SKM-1 treated with dmso at 0.1 percent for 144 hours (cell line): ENCODE measurements around the gene MUC21.

Experiments used
- DNase-seq: peaks from one replicate; lab custom pipeline; 2025; ENCODE audit not compliant: unreplicated experiment; lab: John Stamatoyannopoulos, UW

Gene MUC21

DNA sequence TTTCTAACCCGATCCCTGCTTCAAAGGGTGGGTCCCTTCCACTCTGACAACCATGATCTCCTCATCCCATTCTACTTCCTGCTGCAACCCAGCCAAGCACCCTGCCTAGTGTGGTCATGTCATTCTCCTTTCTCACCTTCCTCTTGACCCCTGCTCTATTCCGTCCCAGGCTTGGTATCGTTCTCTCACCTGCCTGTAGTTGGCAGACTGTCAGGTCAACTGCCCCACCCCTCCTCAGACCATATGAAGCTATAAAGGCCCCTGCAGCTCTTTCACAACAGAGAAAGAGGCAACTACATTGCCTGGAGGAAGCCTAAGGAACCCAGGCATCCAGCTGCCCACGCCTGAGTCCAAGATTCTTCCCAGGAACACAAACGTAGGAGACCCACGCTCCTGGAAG, at the start of gene MUC21:
MUC21 (plus strand) TSS at position 280 of the 400 bp plus-strand sequence. CDS start 241 bp downstream, outside the sequence.
- DNase-seq = no peak

DNA sequence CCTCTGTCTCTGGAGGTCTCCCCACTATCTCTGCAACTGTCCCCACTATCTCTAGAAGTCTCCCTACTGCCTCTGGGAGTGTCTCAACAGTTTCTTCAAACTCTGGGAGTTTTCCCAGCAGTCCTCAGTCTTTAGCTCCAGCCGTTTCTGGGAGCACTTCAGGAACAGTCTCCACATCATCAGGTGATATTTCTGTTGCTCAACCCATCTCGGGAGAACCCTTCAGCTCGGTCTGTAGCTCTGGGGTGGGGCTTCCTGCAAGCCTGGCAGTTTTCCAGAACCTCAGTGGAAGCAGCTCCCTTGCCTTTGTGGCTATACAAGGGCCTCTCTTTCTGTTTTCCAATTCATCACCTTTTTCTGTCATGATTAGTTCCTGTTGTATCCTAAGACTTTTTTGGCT, 48.5 kb upstream of the MUC21 start:
- DNase-seq = no peak

DNA sequence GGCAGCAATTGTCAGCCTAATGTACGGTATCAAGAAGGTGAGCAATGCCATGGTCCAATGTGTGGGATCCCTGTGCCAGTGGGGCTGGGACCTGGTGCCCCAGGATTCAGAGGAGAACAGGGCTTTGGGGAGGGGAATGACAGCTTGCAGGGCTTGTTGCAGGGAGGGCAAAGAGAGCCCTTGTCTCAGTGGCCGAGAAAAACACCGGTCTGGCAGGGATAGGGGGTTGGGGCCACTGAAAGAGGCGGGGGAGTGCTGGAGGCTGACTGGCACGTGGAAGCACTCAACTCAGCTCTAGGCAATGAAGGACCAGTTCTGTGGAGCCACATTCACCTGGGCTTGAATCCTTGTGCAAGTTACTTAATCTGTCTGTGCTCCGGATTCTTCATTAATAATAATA, 46.3 kb upstream of the MUC21 start:
- no peak for DNase-seq

DNA sequence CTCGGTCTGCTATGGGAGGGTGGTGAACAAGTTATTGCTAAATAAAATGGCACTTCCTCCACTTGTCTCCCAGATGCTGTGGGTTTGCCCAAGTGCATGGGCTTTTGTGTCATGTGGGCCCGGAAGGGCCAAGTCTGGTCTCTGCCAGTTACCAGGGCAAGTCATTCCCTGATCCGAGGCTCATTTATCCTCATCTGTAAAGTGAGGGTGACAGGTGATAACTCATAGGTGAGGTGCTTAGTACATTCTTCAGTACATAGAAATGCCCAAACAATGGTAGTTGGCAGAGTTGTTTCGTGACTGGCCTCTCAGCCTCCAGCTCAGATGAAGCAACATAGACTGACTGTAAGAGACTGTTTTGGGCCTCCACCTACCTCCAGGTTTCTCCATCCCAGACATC, 44.8 kb upstream of the MUC21 start:
- DNase-seq = no peak

DNA sequence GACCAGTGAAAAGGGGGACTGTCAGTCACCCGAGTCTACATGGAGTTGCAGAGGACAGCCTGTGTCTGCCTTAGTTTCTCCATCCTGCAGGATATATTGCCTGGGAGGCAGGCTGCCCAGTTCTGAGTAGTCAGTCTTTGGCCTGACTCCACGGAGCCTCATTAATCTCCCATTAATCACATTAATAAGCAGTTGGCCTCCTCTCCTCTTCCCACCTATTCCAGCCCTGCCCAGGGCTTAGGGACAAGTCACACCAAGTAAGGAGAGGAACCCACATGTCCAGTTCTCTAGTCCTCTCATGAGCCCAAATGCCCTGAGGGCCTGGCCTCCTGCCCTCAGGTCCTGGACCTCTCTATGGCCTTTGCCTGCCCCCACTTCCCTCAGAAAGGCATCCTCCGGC, 44.0 kb upstream of the MUC21 start:
- DNase-seq = no peak

DNA sequence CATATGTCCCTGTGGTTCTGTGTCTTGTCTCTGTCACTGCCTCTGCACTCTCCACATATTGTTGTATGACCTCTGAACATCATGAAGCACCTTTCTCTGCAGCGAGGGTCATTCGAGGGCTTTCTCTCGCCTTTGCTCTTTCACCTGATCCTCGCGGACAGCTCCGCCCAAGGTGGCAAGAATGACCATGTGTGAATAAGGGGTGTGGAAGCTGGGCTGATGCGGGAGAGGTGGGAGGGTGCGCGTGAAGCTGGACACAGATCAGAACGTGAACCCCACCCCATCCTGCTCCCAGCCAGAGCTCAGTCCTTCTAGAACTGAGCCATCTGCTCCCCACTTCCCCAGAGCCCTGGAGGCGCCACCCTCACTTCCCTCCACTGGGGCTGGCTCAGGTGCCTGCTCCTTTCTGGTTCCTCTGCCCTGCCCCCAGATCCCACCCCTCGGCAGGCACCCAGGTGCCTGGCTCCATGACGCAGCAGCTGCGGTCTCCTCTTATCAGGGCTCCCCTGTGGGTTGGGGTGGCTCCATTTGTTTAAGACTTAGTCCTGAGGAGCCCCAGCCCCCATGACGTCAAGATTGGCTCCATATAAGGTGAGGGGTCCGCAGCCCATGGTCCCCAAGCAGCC, 43.0 kb upstream of the MUC21 start, which contains the start of gene MUCL3:
MUCL3 (plus strand) TSS at position 613 of the 626 bp plus-strand sequence. CDS start 27 bp downstream, outside the sequence.
- no peak for DNase-seq

DNA sequence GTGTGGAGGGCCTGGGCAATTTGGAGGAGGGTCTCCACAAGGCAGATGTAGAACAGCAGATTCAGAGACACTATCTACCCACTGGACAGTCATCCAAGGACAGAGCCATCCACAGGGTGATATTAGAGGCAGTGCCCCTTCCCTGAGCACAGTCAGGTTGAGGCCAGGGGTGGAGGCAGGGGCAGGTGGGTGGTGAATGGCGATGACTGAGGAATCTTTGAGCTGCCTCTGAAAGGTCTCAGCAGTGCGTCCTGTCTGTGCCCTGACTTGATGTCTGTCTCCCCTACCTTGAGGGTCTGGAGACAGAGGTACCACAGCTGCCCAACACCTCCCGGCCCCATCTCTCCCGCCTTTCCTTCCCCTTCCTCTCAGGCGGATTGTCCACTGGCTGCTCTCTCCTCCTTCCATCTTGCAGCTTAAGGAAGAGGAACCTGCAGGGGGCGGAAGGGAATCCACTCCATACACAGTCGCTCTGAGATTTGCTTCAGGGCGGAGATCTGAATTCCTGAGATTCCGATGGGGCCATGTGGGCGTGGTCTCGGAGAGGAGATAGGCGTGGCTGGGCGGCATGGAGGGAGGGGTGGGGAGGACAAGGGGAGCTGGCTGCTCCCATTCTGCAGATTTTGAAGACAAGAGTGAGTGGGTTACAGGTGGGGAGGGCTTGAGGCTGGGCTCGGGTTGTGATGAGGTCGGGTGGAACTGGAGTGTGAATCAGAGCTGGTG, 41.0 kb upstream of the MUC21 start:
- DNase-seq = no peak

DNA sequence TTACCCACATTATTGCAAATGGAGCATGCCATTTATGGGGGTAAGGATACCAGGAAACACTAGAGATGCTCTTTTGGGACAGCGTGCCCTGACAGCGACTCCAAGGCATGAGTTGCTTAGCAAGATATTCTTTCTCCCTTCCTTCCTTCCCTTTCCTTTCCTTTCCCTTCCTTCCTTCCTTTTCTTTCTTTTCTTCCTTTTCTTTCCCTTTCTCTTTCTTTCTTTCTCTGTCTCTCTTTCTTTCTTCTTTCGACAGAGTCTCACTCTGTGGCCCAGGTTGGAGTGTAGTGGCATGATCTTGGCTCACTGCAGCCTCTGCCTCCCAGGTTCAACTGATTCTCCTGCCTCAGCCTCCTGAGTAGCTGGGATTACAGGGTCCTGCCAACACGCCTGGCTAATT, 39.5 kb upstream of the MUC21 start:
- no peak for DNase-seq

DNA sequence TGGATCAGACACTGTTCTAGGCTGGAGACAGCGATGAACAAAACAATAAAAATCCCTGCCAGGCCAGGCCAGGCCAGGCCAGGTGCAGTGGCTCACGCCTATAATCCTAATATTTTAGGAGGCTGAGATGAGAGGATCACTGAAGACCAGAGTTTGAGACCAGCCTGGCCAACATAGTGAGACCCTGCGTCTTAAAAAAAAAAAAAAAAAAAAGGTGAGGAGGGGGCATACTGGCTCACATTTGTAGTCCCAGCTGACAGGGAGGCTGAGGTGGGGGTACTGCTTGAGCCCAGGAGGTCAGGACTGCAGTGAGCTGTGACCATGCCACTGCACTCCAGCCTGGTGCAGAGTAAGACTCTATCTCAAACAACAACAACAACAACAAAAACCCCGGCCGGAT, 38.2 kb upstream of the MUC21 start:
- DNase-seq = no peak

DNA sequence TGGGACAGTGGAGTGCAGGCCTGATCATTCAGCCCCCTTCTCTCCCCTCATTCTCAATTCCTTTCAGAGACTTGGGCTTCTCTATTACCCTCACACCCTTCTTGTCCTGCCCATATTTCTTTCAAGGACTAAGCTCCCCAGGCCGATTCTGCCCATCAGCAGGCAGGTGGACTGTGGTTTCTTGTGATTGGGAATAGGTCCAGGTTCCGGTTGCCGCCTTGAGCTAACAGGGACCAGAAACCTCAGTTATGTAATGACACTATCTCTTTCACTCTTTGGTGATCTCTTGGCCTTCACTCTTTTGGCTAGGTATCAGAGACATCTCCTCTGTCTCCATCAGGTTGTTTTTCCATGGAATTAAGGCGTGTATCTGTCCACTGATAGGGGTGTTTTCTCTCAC, 36.3 kb upstream of the MUC21 start:
- no peak for DNase-seq

DNA sequence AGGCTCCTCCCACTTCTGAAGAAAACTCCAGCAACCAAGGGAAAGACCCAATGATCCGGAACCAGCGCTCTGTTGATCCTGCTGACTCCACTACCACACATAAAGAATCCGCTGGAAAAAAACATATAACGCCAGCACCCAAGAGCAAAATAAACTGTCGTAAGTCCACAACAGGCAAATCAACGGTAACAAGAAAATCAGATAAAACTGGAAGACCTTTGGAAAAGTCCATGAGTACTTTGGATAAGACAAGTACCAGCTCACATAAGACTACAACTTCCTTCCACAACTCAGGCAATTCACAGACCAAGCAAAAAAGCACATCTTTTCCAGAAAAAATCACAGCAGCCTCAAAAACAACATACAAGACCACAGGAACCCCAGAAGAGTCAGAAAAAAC, 34.7 kb upstream of the MUC21 start:
- DNase-seq = no peak

DNA sequence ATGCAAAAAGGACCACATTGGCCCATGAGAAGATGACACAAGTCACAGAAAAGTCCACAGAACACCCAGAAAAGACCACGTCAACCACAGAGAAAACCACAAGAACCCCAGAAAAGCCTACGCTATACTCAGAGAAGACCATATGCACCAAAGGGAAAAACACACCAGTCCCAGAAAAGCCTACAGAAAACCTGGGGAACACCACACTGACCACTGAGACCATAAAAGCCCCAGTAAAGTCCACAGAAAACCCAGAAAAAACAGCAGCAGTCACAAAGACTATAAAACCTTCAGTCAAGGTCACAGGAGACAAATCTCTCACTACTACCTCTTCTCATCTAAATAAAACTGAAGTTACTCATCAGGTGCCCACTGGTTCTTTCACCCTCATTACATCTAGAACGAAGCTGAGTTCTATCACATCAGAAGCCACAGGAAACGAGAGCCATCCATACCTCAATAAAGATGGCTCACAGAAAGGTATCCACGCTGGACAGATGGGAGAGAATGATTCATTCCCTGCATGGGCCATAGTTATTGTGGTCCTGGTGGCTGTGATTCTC, 31.5 kb upstream of the MUC21 start:
- no peak for DNase-seq

DNA sequence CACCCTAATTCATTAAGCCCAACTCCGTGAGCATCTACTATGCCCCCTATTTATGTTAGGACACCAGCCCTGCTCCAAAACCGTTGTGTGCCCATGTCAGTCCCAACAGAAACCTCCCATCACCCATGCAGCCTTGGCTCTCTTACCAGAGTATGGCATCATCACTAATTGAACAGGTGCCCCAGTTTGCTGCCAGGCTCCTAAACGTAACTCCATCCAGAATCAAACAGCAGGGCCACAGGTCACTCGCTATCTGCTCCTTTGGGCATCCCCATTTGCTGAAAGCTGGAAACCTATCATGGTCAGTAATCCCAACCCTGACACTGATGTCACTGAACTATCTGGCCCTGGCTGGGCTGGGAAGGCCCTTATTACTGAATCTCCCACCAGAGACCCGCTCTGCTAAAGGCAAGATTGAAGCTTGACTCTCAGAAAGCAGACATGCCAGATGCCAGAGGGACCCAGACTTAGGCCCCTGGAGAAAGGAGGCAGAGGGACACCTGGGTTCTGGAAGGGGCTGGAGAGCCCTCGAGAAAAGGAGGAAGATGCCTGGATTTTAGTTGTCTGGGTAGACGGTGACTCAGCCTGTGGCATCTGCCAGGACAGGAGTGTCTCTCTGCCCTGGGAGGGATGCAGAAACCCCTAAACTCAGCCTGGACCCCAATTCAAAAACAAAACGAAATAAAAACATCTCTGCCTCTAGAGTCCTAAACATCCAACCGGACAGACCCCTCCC, 28.7 kb upstream of the MUC21 start:
- no peak for DNase-seq

DNA sequence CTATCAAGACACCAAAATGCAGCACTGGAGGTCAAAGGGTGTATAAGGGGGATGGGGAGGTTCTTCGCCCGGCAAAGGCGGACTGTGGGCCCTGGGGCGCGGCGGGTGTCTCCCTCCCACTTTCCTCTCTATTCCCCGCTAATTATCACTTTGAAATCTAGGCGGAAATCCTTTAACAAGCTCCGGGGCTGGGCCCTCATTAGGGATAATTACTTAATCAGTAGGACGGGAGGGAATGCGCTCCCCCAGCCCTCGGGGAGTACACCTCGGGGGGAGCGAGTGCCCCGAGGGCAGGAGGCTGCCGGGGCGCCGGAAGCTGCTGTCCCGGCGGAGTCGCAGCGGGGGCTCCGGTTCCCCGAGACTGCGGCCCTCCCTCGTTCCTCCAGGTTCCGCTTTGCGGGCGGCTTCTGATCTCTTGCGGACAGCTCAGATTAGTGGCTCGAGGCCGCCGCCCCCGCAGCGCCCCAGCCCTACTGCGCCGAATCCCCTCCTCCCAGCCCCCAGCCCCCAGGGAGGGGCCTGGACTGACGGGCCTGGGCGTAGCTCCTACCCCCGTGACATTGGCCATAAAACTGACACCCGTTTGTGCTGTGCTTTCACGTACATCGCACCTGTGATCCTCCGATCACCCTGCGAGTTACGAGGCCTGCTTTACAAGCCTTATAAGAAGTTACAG, 28.0 kb upstream of the MUC21 start:
- no peak for DNase-seq

DNA sequence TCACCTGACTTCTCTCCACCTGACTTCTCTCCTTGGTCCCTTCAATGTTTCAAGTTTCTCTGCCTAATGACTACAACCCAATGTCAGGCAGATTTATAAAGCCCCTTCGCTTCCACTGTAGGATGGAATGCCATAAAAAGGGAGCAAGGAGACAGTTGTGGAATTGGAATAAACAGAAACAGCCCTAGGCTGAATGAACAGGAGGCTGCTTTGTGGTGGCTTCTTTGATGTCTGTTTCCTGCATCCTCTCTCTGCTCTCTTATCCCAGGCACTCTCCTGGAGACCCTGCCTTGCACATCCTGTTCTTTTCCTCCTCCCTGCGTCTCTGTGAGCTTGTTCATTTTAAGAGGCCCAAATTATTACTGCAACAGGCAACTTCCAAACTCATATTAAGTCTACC, 25.8 kb upstream of the MUC21 start:
- no peak for DNase-seq

DNA sequence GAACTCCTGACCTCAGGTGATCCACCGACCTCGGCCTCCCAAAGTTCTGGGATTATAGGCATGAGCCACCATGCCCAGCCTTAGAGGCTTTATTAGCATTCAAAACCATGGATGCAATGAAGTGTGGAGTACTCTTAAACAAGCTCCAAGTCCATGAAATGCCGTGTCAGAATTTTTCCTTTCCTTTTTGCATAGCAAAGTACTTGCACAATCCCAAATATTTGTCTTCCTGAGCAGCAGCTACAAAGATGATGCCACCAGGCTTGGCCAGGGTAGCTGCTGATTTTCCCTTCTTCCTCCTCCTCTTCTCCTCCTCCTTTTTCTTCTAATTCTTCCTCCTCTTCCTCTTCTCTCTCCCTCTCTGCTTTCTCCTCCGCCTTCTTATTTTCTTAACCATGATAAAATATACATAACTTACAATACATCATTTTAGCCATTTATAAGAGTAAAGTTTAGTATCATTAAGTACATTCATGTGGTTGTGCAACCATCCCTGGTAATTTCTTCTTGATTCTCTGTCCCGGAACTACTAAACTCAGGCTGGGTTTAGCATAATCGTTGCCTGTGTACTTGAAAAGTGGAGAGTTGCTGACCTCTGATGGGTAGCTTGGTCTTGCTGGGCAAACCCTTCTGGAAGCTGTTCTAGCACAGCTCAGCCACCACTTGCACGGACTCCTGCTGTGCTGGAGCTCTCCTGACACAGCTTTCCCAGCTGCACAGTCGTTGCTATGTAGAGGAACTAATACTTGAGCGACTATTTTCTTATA, 22.4 kb upstream of the MUC21 start:
- no peak for DNase-seq

DNA sequence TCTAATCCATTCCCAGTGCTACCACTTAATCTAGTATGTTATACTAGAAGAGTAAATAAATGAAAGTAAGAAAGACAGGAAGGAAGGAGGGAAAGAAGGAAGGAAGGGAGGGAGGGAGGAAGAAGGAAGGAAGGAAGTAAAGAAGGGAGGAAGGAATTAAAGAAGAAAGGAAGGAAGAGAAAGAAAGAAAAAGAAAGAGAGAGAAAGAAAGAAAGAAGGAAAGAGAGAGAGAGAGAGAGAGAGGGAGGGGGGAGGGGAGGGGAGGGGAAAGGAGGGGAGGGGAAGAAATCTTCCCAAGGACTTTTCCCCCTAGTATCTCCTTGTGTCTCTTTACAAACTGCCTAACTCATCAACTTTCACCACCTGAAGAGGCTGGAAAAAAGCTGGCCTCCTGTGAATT, 20.8 kb upstream of the MUC21 start:
- DNase-seq = no peak

DNA sequence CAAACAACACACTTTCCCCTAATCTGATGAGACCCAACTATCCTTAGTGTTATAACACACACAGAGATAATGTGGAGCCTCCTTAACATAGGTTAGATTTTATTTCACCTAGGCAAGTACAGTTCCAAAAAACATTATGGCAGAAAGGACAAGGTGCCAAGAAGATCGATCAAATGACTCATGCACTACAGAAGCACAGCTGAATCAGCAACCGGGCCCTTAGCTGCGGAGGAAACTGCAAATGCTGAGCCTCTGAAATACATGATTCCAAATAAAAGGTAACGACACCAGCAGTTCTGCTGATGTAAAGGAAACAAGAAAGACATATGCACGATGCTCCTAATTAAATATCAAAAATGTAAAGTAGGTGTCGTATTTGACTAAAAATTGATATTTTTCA, 19.9 kb upstream of the MUC21 start:
- DNase-seq = no peak

DNA sequence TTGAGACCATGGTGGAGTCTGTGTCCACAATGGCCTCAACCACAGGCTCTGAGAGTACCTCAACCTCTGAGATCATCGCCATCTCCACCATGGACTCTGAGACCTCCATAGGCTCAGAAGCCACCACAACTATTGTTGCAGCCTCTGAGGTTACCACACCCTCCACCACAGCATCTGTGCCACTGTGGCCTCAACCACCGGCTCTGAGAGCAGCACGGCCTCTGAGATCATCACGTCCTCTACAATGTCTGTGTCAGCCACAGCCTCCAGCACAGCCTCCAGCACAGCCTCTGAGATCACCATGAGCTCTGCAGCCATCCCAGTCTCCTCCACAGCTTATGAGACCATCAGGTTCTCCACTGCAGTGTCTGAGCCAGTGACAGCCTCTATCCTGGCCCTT, 19.4 kb upstream of the MUC21 start:
- no peak for DNase-seq

DNA sequence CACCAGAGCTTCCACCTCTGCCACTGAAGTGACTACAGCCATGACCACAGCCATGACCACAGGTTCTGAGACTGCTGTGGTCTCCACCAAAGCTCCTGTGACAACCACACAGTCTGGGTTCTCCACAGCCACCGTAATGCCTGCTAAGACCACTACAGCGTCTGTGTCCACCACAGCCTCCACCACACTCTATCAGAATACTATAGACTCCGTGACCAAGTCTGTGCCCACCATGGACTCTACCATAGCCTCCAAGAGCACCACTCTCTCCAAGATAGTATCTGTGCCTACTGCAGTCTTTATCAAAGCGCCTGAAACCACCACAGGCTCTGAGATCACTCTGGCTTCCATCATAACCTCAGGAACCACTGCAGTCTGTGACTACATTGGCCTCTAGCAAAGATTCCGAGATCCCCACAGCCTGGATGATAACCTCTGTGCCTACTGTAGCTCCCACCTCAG, 18.3 kb upstream of the MUC21 start:
- no peak for DNase-seq
